ENCODE results near the gene TENM3.

The TENM3 gene

GRCh38 chr4:182828360-182829025 lies 585.3 kb downstream of the TENM3 start:
- no peak for DNase-seq

- DNase-seq = no peak
Measured at GRCh38 chr4:182829196-182829595, 586.0 kb downstream of the TENM3 start.

DNA sequence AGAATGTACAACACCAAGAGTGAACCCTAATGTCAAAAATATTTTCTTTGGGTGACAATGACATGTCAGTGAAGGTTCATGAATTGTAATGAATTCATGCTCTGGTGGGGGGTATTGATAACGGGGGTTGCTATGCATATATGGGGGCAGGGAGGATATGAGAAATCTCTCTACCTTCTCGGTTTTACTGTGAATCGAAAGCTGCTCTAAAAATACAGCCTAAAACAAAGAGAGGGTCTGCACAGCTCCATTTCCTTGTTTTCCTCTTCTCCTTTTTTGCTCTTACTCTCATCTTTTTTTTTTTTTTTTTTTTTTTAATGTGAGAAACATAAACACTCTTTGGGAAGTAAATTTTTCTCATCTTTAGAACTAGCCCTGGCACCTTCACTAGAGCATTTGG lies 588.2 kb downstream of the TENM3 start:
- DNase-seq = no peak

- DNase-seq = no peak
Measured at GRCh38 chr4:182832352-182833120, 589.3 kb downstream of the TENM3 start.

DNA sequence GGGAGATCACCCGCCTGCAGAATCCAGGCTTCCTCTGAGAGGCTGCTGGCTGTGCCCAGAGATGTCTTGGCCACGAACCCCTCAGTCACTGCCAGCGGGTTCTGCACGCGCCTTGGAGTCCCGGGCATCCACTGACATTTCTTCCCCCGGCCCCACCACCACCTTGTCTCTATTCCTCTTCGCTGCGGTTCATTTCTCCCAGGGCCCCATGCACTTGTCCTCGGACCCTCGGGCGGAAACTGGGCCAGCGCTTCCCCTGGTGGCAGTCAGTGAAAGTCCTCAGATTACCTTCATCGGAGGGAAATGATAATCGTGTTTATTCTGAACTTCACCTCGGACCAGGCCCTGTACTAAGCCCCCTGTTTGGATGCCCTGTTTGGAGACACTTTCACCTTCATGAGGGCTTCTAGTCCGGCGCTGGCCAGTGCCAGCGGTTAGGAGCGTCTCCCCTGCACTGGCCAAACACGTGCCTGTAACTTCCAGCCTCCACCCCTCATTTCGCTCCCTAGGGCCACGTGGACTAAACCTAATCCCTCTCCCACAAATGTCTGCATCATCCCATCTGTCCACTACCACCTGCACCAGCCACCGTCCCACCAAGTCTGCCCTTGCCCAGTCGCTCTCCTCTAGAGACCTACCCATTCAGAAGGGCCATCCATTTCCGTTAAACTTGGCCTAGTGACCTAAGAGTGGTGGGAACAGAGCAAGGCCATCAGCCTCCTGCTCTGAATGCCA lies 592.0 kb downstream of the TENM3 start:
- DNase-seq = no peak

- DNase-seq = no peak
Measured at GRCh38 chr4:182837831-182838230, 594.6 kb downstream of the TENM3 start.

GRCh38 chr4:182838535-182838934 lies 595.3 kb downstream of the TENM3 start:
- no peak for DNase-seq

GRCh38 chr4:182839256-182839655 lies 596.1 kb downstream of the TENM3 start:
- DNase-seq = no peak

- no peak for DNase-seq
Measured at GRCh38 chr4:182840108-182840507, 596.9 kb downstream of the TENM3 start.

DNA sequence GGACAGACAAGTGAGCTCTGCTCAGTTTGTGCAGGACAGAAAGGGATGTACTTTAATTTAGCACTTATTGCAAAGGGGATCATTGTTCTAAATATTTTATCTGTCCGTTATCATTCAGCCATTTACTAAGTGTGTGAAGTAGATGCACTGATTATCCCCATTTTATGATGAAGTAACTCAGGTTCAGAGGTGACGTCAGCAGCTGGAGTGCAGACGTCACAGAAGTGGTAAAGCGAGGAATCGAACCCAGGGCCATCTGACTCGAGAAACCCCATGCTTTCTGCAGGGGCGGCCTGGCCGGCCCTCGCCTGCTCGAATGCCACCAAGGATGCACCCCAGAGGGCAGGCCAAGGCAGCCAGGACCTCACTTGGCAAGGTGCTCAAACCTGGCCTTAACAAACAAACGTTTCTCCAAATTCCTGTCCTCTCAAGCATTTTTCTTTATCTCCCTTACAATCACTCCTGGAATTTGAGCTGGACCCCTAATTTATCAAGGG lies 599.0 kb downstream of the TENM3 start:
- no peak for DNase-seq

GRCh38 chr4:182842759-182843390 lies 599.7 kb downstream of the TENM3 start:
- no peak for DNase-seq

- DNase-seq = no peak
Measured at GRCh38 chr4:182843808-182844325, 600.7 kb downstream of the TENM3 start.

DNA sequence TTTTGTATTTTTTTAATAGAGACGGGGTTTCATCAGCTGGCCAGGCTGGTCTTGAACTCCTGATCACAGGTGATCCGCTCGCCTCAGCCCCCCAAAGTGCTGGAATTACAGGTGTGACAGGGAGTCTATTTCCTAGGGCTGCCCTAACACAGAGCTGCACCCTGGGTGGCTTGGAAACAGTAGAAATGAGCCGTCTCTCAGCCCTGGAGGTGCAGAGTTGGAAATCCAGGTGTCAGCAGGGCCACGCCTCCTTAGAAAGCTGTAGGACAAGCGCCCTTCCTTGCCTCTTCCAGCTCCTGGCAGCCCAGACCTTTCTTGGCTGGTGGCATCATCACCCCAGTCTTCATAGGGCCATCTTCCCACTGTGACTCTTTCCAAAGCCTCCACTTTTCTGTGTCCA lies 602.4 kb downstream of the TENM3 start:
- no peak for DNase-seq

DNA sequence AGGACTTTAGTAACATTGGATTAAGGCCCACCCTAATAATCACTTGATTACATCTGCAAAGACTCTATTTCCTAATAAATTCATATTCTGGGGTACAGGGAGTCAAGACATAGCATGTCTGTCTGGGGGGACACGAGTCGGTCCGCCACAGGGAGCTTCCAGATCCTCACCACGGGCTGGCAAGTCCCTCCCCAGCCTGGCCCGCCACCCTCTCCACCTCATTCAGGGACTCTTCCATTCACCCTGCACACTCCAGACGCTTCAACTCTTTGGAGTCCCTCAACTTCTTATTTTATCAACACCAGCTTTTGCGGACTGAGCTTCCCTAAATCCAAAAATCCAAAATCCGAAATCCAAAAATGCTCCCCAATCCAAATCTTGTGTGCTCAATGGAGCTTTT lies 602.8 kb downstream of the TENM3 start:
- no peak for DNase-seq

DNA sequence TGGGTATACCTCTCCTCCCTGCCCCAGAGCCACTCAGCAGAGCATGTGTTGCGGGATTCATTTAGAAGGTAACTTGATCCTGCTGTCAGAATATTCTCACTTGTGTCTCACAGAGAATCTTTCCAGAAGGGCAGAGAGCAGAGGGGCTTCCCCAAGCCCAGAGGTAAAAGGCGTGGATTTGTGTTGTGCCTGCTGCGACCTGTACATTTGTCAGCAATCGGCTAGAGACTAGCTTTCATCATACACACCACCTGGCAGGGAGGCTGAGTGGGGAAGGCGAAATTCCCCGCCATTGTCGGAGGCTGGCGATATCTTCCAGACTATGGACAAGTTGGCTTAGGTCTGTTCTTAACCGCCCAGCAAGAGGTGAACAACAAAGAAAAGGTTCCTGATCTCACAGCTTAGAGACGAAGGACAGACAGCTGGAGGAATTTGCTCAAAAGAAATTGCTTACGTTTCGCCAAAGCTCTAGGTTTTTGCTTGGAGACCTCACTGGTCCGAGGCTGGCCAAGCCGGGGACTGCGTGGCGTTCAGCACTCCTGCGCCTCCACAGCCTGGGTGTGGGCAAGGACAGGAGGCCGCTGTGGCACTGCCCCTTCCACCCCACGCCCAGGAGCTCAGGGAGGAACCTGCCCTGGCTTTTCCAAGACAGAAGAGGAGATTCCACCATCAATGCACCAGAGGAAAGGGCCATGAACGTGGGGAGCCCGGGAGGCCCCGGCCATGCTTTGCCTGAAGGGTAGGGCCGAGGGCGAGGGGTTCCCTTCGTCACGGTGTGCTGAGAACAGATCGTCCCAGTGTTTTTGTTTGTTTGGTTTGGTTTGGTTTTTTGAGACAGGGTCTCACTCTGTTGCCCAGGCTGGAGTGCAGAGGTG lies 604.6 kb downstream of the TENM3 start:
- DNase-seq = no peak

- DNase-seq = no peak
Measured at GRCh38 chr4:182848685-182849084, 605.5 kb downstream of the TENM3 start.
